Measurements from ENCODE around the gene C2CD2. TPM values are rescaled to one million over a fixed set of nuclear protein-coding genes. Genes with fewer than 3 reads are reported as not detected.

The C2CD2 gene
- total RNA-seq, 4 donors from 2014 or later, result 1.7 to 7.2 (median 2.4) TPM

DNA sequence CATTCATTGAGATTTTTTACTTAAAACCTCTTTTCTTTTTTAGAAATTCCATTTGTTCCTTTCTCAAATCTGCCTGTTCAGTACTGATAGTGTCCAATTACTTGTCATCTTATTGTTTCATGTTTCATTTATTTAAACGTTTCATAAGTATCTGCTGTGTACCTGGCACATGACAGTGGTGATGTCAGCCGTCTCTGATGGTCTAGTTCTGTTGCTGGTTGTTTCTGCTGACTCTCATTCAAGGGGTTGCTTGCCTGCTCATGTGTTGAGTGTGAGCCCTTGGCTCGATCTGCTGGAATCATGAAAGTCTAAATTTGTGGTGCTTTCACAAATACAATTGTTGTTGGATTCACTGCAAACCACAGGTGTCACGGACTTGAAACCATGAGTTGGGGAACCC is 25.5 kb upstream of the C2CD2 start:
- Histone ChIP-seq H3K9me3 (no peaks in the 10 kb centered on the region), H3K27ac (no peak overlapping the region), H3K36me3 (no peaks in the 10 kb centered on the region), H3K4me1 (no peaks in the 10 kb centered on the region), H3K4me3 (no peak overlapping the region), H3K27me3 (no peaks in the 10 kb centered on the region)
- ATAC-seq (no peak), DNase-seq (no peak)
- in situ Hi-C loops (cut with MboI; ENCODE audit: low sequenced_read_pairs in 4 of 4), result no loop called here
- no peak for TF ChIP-seq POLR2A (IDR thresholded peaks at IDR 0.05)
- TF ChIP-seq, protein P1, sequence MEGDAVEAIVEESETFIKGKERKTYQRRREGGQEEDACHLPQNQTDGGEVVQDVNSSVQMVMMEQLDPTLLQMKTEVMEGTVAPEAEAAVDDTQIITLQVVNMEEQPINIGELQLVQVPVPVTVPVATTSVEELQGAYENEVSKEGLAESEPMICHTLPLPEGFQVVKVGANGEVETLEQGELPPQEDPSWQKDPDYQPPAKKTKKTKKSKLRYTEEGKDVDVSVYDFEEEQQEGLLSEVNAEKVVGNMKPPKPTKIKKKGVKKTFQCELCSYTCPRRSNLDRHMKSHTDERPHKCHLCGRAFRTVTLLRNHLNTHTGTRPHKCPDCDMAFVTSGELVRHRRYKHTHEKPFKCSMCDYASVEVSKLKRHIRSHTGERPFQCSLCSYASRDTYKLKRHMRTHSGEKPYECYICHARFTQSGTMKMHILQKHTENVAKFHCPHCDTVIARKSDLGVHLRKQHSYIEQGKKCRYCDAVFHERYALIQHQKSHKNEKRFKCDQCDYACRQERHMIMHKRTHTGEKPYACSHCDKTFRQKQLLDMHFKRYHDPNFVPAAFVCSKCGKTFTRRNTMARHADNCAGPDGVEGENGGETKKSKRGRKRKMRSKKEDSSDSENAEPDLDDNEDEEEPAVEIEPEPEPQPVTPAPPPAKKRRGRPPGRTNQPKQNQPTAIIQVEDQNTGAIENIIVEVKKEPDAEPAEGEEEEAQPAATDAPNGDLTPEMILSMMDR (IDR thresholded peaks at IDR 0.05 in 4 of 5, conservative IDR thresholded peaks at IDR 0.05 in 1 of 5), result no peak
- intact Hi-C loops (cut with DNase I; ENCODE audit: low total_unique reads), result no loop called here

DNA sequence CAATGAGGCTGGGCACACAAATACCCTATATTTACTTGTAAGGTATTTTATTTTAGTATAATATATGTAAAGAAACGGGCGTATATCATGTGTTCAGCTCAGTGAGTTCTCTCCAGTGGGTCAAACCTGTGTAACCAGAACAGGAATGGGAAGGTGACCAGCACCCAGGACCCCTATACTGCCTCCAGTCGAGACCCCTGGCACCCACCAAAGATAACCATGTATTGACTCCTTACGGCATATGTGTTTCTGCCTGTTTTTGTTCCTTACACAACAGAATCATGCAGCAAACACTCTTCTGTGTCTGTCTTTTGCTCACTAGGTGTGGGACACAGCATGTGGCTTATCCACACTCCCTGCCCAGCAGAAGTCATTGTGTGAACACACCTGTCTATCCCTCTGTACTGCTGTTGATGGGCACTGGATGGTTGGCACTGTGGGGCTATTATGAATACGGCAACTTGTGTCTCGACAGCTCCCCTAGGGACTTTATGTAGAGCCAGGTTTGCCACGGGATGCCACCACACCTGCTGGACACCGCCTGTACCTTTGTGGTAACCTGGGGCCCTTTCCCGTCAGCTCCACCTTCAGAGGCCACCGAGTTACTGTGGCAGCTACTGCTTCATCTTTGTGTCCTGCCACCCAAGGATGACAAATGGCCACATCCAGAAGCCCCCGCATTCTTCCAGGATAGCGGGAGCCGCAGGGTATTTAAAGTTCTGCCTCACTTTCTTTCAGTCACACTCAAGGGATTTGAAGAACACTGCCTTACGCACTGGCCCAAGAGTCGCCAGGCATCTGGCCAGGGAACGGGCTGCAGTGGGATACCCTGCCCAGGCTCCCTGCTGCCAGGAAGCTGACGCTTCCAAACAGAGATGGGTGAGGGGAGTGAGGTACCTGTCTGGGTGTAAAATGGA is 23.5 kb upstream of the C2CD2 start:
- no peak for ATAC-seq

DNA sequence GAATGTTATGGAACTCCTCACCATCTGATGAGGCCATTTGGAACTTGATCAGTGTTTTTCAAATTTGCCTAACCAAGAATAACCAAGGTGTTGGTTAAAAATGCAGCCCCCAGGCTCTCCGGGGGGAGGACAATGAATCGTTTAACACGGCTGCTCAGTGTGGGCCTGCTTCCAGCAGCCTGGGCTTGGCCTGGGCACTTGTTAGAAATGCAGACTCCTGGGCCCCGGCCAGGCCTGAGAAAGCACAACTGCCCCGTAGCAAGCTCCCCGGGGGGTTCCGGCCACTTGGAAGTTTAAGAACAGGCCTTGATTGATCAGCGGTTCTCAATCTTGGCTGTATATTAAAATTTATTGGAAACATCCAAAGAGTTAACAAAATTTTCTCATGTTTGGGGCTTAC is 22.8 kb upstream of the C2CD2 start:
- Histone ChIP-seq H3K4me1 (peaks cover 4 to 6% of the 10 kb centered on the region in 2 donors), H3K36me3 (no peaks in the 10 kb centered on the region), H3K4me3 (no peak overlapping the region), H3K27ac (no peak overlapping the region), H3K9me3 (no peaks in the 10 kb centered on the region), H3K27me3 (no peaks in the 10 kb centered on the region)
- no peak for ATAC-seq
- no peak for DNase-seq
- TF ChIP-seq, protein P1 (IDR thresholded peaks at IDR 0.05 in 4 of 5, conservative IDR thresholded peaks at IDR 0.05 in 1 of 5), result no peak
- TF ChIP-seq POLR2A (IDR thresholded peaks at IDR 0.05), result no peak
- in situ Hi-C loops (cut with MboI; ENCODE audit: low sequenced_read_pairs in 4 of 4), result no loop called here
- intact Hi-C loops (cut with DNase I; ENCODE audit: low total_unique reads), result no loop called here

More for the DNA sequence above, 23.5 kb upstream of the C2CD2 start:
- peaks cover 4 to 6% of the 10 kb centered on the region in 2 donors for H3K4me1 ChIP-seq
- TF ChIP-seq, protein P1 (IDR thresholded peaks at IDR 0.05 in 4 of 5, conservative IDR thresholded peaks at IDR 0.05 in 1 of 5), result no peak
- no peaks in the 10 kb centered on the region for H3K36me3 ChIP-seq
- no peaks in the 10 kb centered on the region for H3K9me3 ChIP-seq
- intact Hi-C loops (cut with DNase I; ENCODE audit: low total_unique reads), result no loop called here
- H3K4me3 ChIP-seq, result no peak overlapping the region
- H3K27ac ChIP-seq, result no peak overlapping the region
- no peaks in the 10 kb centered on the region for H3K27me3 ChIP-seq
- in situ Hi-C loops (cut with MboI; ENCODE audit: low sequenced_read_pairs in 4 of 4), result no loop called here
- DNase-seq, result no peak

DNA sequence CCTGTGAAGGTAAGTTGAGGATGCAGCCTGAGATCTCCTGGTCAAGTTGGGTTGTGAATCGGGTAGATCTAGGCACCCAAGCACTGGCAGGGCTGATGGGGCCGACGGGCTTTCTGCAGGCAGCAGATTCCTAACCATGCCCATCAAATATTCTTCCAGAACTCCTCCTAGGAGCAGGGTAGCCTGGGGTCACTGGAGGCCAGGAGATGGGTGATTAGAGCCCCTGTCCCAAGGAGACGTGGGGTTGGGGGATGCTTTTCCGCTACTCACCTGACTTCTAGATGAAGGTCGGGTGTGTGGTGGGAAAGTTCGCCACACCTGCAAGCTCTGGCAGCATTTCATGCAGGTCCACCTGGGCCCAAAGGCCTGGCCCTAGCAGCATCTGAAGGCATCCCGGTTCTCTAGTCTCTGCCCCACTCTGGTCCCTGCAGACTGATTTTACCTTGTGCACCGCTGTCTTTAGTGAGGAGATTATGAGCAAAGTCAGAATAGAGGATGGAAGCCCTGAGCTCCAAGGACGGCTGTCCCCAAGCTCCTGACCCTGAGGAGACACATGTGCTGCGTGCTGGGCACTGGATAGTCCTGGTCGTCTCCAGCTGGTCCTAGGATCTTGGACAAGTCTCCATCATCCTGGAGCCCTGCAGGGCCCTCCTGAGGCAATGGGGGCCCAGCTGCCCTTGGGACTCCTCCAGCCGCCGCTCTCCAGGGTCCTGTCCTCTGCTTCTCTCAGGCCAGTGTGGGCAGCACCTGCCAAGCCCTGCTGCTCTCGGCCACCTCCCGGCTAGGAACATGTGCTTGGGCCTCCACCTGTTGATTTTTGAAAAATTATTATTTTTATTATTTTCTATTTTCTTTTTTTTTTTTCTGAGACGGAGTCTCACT is 21.8 kb upstream of the C2CD2 start:
- ATAC-seq (no peak), DNase-seq (peak in 1 of 2 donors; percentile 3)
- intact Hi-C loops (cut with DNase I; ENCODE audit: low total_unique reads) (no loop called here), in situ Hi-C loops (cut with MboI; ENCODE audit: low sequenced_read_pairs in 4 of 4) (no loop called here)
- TF ChIP-seq, protein P1 (IDR thresholded peaks at IDR 0.05 in 4 of 5, conservative IDR thresholded peaks at IDR 0.05 in 1 of 5), result no peak
- TF ChIP-seq POLR2A (IDR thresholded peaks at IDR 0.05), result no peak
- peaks cover 4 to 6% of the 10 kb centered on the region in 2 donors for H3K4me1 ChIP-seq
- H3K4me3 ChIP-seq, result no peak overlapping the region
- no peak overlapping the region for H3K27ac ChIP-seq
- H3K27me3 ChIP-seq, result no peaks in the 10 kb centered on the region
- no peaks in the 10 kb centered on the region for H3K9me3 ChIP-seq
- H3K36me3 ChIP-seq, result no peaks in the 10 kb centered on the region

Measured in gastrocnemius medialis (tissue), 4 donors.